ENCODE results near the gene TBXAS1.

DNA sequence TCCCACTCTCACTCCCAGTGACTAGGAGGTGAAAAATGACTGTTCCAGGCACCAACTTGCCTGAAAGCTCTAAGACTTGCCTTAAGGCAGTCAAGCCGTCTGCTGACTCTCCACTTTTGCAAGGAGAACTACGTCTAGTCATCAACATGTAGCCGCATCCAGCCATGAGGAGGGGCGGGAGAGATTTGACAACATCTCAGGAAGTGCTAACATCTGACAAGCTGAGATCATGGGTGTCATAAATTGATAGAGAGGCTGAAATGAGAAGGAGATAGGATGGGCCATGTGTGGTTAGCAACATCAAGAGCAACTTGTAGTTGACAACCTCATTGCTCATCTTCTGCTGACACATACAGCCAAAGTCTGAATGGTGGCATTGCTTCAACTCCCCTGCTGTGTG lies 9.0 kb upstream of the TBXAS1 start:
- TF ChIP-seq CTCF (IDR thresholded peaks at IDR 0.05) (no peak), POLR2A (IDR thresholded peaks at IDR 0.05; ENCODE audit: low read depth) (no peak), POLR2AphosphoS5 (IDR thresholded peaks at IDR 0.05) (no peak)

Measured in esophagus muscularis mucosa (tissue), 3 donors.